IMR-90 (cell line): ENCODE measurements around the gene FAM47E. TPM values are rescaled to one million over a fixed set of nuclear protein-coding genes. Genes with fewer than 3 reads are reported as not detected.

Experiments
- ATAC-seq: fragments of 200-7000 bp; cut with Tn5 transposase; 2 replicates; pipeline ENCODE4 v1.9.1; 2020; ENCODE audit warnings: low read depth, mild to moderate bottlenecking, moderate library complexity
- BruUV-seq: library from RNA; stranded (reverse); fragments of 400-500 nt; replicated peaks from 2 replicates; lab custom pipeline; 2021; lab: Mats Ljungman, UMichigan
- CTCF ChIA-PET: fragments of 300-600 bp; formaldehyde crosslinking; extraction: SDS; loops from one replicate; lab custom pipeline; 2021; ENCODE audit warnings: antibody characterized with exemption; lab: Yijun Ruan, JAX
- POLR2A ChIA-PET: fragments of 300-600 bp; sonication (Branson Sonifier 250); formaldehyde crosslinking; loops from one replicate; lab custom pipeline; 2022; ENCODE audit warnings: antibody characterized with exemption; ENCODE audit not compliant: unreplicated experiment; lab: Charles Lee
- DNase-seq: peaks from one replicate; pipeline ENCODE4 v3.0.0; 2013
- H2AFZ ChIP-seq: replicated peaks from 2 replicates; pipeline ENCODE3; 2013; ENCODE audit warnings: low read length, mild to moderate bottlenecking; ENCODE audit not compliant: poor library complexity
- H2AK5ac ChIP-seq: 2 replicates; pipeline ENCODE4 v1.6.1; 2013; ENCODE audit warnings: low read depth, low read length, inconsistent platforms
- H2AK9ac ChIP-seq: replicated peaks from 2 replicates; pipeline ENCODE3; 2013; ENCODE audit warnings: mild to moderate bottlenecking, low read depth, low read length, moderate library complexity; ENCODE audit not compliant: poor library complexity
- H2BK120ac ChIP-seq: 2 replicates; pipeline ENCODE4 v1.6.1; 2013; ENCODE audit warnings: low read depth, low read length, inconsistent platforms
- H2BK15ac ChIP-seq: 3 replicates; pipeline ENCODE4 v1.6.1; 2013; ENCODE audit warnings: low read depth, low read length, inconsistent platforms
- H2BK20ac ChIP-seq: 2 replicates; pipeline ENCODE4 v1.6.1; 2013; ENCODE audit warnings: low read depth, mild to moderate bottlenecking, inconsistent platforms, low read length, moderate library complexity
- H2BK5ac ChIP-seq: 2 replicates; pipeline ENCODE4 v1.6.1; 2013; ENCODE audit warnings: mild to moderate bottlenecking, low read depth, low read length, inconsistent platforms; ENCODE audit not compliant: poor library complexity, severe bottlenecking
- H3K14ac ChIP-seq: replicated peaks from 2 replicates; pipeline ENCODE4 v1.6.1; 2013; ENCODE audit warnings: low read depth, low read length, inconsistent platforms
- H3K18ac ChIP-seq: 2 replicates; pipeline ENCODE4 v1.6.1; 2013; ENCODE audit warnings: low read depth, low read length, control low read depth
- H3K23ac ChIP-seq: 2 replicates; pipeline ENCODE4 v1.6.1; 2013; ENCODE audit warnings: low read depth, low read length, inconsistent platforms
- H3K27ac ChIP-seq: 2 replicates; pipeline ENCODE4 v1.5.1; 2013; ENCODE audit warnings: mild to moderate bottlenecking, control low read depth, low read length; ENCODE audit not compliant: insufficient read depth
- H3K27me3 ChIP-seq: 2 replicates; pipeline ENCODE4 v1.6.1; 2013; ENCODE audit warnings: low read length; ENCODE audit not compliant: control insufficient read depth, insufficient read depth
- H3K36me3 ChIP-seq: 2 replicates; pipeline ENCODE4 v1.6.1; 2013; ENCODE audit warnings: low read length, mixed read lengths; ENCODE audit not compliant: control insufficient read depth, insufficient read depth
- H3K4ac ChIP-seq: 2 replicates; pipeline ENCODE4 v1.6.1; 2013; ENCODE audit warnings: low read depth, low read length, inconsistent platforms
- H3K4me1 ChIP-seq: 2 replicates; pipeline ENCODE4 v1.6.1; 2013; ENCODE audit warnings: low read length, mixed read lengths; ENCODE audit not compliant: control insufficient read depth, insufficient read depth
- H3K4me2 ChIP-seq: 2 replicates; pipeline ENCODE4 v1.6.1; 2013; ENCODE audit warnings: low read depth, mild to moderate bottlenecking, control low read depth, low read length, moderate library complexity
- H3K4me3 ChIP-seq: 2 replicates; pipeline ENCODE4 v1.5.1; 2013; ENCODE audit warnings: low read depth, mild to moderate bottlenecking, control low read depth, low read length, moderate library complexity; ENCODE audit not compliant: insufficient read depth
- H3K56ac ChIP-seq: 2 replicates; pipeline ENCODE4 v1.6.1; 2013; ENCODE audit warnings: low read length, inconsistent platforms; ENCODE audit not compliant: insufficient read depth; ENCODE audit errors: extremely low read depth
- H3K79me1 ChIP-seq, 2 experiments: 2 replicates each; pipeline ENCODE4 v1.6.1; 2013; ENCODE audit warnings: low read length in 2 of 2, inconsistent platforms in 1 of 2, low read depth in 1 of 2
- H3K9ac ChIP-seq: 2 replicates; pipeline ENCODE4 v1.6.1; 2013; ENCODE audit warnings: low read depth, low read length, control low read depth
- H3K9me1 ChIP-seq: 2 replicates; pipeline ENCODE4 v1.6.1; 2013; ENCODE audit warnings: low read length, inconsistent platforms; ENCODE audit not compliant: insufficient read depth
- H3K9me3 ChIP-seq: 2 replicates; pipeline ENCODE4 v1.6.1; 2013; ENCODE audit warnings: low read length; ENCODE audit not compliant: control insufficient read depth, insufficient read depth
- H4K20me1 ChIP-seq: 2 replicates; pipeline ENCODE4 v1.6.1; 2013; ENCODE audit warnings: low read length, inconsistent platforms; ENCODE audit not compliant: insufficient read depth
- H4K5ac ChIP-seq: 2 replicates; pipeline ENCODE4 v1.6.1; 2013; ENCODE audit warnings: mild to moderate bottlenecking, low read depth, low read length, control low read depth
- H4K8ac ChIP-seq, 2 experiments: 2 replicates each; pipeline ENCODE4 v1.6.1; 2013; ENCODE audit warnings: low read depth in 2 of 2, low read length in 2 of 2, control low read depth in 1 of 2, inconsistent platforms in 1 of 2
- H4K91ac ChIP-seq: 2 replicates; pipeline ENCODE4 v1.6.1; 2013; ENCODE audit warnings: low read depth, low read length, inconsistent platforms; ENCODE audit not compliant: insufficient read depth
- BHLHE40 ChIP-seq: fragments of 150-350 bp; IDR thresholded peaks from 2 replicates; pipeline ENCODE4 v1.6.1; 2016; ENCODE audit warnings: mild to moderate bottlenecking, low read depth, low read length
- CEBPB ChIP-seq: IDR thresholded peaks from 2 replicates; pipeline ENCODE4 v1.6.1; 2012; ENCODE audit warnings: low read depth, low read length, improper control_type of control experiment
- CHD1 ChIP-seq: IDR thresholded peaks from 2 replicates; pipeline ENCODE4 v1.6.1; 2012; ENCODE audit warnings: low read depth, low read length, improper control_type of control experiment
- FOS ChIP-seq: fragments of 150-350 bp; IDR thresholded peaks from 2 replicates; pipeline ENCODE4 v1.6.1; 2016; ENCODE audit warnings: low read depth, low read length
- MAFK ChIP-seq: IDR thresholded peaks from 2 replicates; pipeline ENCODE4 v1.6.1; 2012; ENCODE audit warnings: low read depth, low read length, improper control_type of control experiment
- MAZ ChIP-seq: IDR thresholded peaks from 2 replicates; pipeline ENCODE4 v1.6.1; 2012; ENCODE audit warnings: low read depth, mild to moderate bottlenecking, low read length, improper control_type of control experiment, moderate library complexity, borderline replicate concordance
- MXI1 ChIP-seq: IDR thresholded peaks from 2 replicates; pipeline ENCODE4 v1.6.1; 2012; ENCODE audit warnings: low read depth, mild to moderate bottlenecking, low read length, moderate library complexity, borderline replicate concordance
- NFE2L2 ChIP-seq: fragments of 150-350 bp; IDR thresholded peaks from 2 replicates; pipeline ENCODE4 v1.6.1; 2016; ENCODE audit warnings: low read depth, mild to moderate bottlenecking, low read length
- POLR2A ChIP-seq: IDR thresholded peaks from 2 replicates; pipeline ENCODE4 v1.6.1; 2012; ENCODE audit warnings: mild to moderate bottlenecking, low read depth, low read length
- RAD21 ChIP-seq: IDR thresholded peaks from 2 replicates; pipeline ENCODE4 v1.6.1; 2012; ENCODE audit warnings: low read length, improper control_type of control experiment
- RCOR1 ChIP-seq: IDR thresholded peaks from 2 replicates; pipeline ENCODE4 v1.6.1; 2012; ENCODE audit warnings: mild to moderate bottlenecking, low read length, improper control_type of control experiment; ENCODE audit not compliant: insufficient replicate concordance
- RFX5 ChIP-seq: IDR thresholded peaks from 2 replicates; pipeline ENCODE4 v1.8.0; 2012; ENCODE audit warnings: low read depth, mild to moderate bottlenecking, low read length, moderate library complexity
- SMC3 ChIP-seq: fragments of 150-350 bp; IDR thresholded peaks from 2 replicates; pipeline ENCODE4 v1.6.1; 2016; ENCODE audit warnings: low read depth, mild to moderate bottlenecking, antibody characterized with exemption, low read length, moderate library complexity
- WGBS, 2 experiments: methylation state at CpG; one replicate each; pipeline versions ENCODE4 v1.1.5 to v1.1.7; 2013; ENCODE audit warnings: missing lambda C conversion rate in 2 of 2; ENCODE audit not compliant: insufficient read length in 1 of 2; ENCODE audit errors: extremely low coverage in 2 of 2; 5-methylcytosine and 5-hydroxymethylcytosine counted together
- dilution Hi-C: fragments of 300-500 bp; cut with HindIII; formaldehyde crosslinking; loops from one replicate; pipeline ENCODE4 v1.14.3; 2018; ENCODE audit warnings: low sequenced_read_pairs; ENCODE audit not compliant: unreplicated experiment
- in situ Hi-C: fragments of 300-500 bp; cut with MboI; formaldehyde crosslinking; loops from 3 replicates; pipeline ENCODE4 v1.14.3; 2019; ENCODE audit warnings: low sequenced_read_pairs, inconsistent platforms, mixed read lengths
- intact Hi-C: fragments of 100-400 bp; cut with micrococcal nuclease; formaldehyde crosslinking; loops from 2 replicates; pipeline ENCODE4 v1.10.0; 2022
- polyA plus RNA-seq, 3 experiments: library from polyadenylated mRNA; depleted of rRNA; stranded (reverse); fragments of >200 nt; gene quantifications; 2 replicates each; pipeline ENCODE4 v1.2.3, GENCODE V29; 2012; ENCODE audit warnings: low replicate concordance in 1 of 3
- total RNA-seq: library from RNA; depleted of rRNA; stranded (reverse); fragments of >200 nt; gene quantifications from 2 replicates; pipeline ENCODE4 v1.2.3, GENCODE V29; 2012
- TF ChIP-seq, protein P1 (sequence below): conservative IDR thresholded peaks from 2 replicates; pipeline ENCODE4 v1.5.1; 2012; ENCODE audit warnings: mild to moderate bottlenecking, low read depth, low read length, improper control_type of control experiment
- TF ChIP-seq, protein P2 (sequence below): fragments of 150-350 bp; IDR thresholded peaks from 2 replicates; pipeline ENCODE4 v1.6.1; 2017; ENCODE audit warnings: mild to moderate bottlenecking, antibody characterized with exemption, low read length, low read depth
- TF ChIP-seq, protein P3 (sequence below): fragments of 150-350 bp; IDR thresholded peaks from 2 replicates; pipeline ENCODE4 v1.6.1; 2016; ENCODE audit warnings: low read depth, mild to moderate bottlenecking, low read length, moderate library complexity, borderline replicate concordance

Gene FAM47E
- total and polyA plus RNA-seq, 2 of the 4 experiments (the other 2 are of a cell fraction): 0.05 TPM; not detected in 1

DNA sequence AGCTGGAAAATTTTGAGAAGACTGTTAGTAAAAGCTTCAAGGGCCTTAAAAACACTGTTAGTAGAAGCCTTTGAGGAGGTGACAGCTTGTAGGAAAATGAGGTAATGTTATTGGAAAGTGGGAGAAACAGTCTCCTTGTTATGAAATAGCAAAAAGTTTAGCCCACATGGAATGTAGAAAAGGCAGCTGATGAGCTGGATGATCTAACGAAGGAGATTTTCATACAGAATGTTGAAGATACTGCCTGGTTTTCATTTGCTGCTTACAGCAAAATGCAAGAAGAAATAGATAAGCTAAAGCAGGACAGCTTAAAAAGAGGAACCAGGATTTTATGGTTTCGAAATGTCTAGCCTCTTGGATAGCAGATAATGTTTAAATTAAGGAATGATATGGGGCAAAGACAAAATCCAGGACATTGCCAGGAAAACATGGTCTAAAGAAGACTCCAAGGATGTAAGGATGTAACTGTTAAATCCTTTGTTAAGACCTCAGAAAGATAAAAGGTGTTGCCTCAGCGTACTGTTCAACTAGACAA, 44.8 kb downstream of the FAM47E start:
- Histone ChIP-seq H2BK5ac (no peak overlapping the region), H3K56ac (no peak overlapping the region), H3K9ac (no peak overlapping the region), H4K20me1 (no peaks in the 10 kb centered on the region), H2BK15ac (no peak overlapping the region), H2BK20ac (no peak overlapping the region), H2AK9ac (no peak overlapping the region), H3K4me1 (no peaks in the 10 kb centered on the region), H4K5ac (no peak overlapping the region), H2AFZ (no peak overlapping the region), H3K18ac (no peak overlapping the region), H3K4ac (no peak overlapping the region), H3K23ac (no peak overlapping the region), H2AK5ac (no peak overlapping the region), H3K4me2 (no peak overlapping the region), H3K27ac (no peak overlapping the region), H3K79me1 (no peaks in the 10 kb centered on the region), H3K4me3 (no peak overlapping the region), H3K27me3 (peaks cover 7% of the 10 kb centered on the region), H4K8ac (no peak overlapping the region), H4K91ac (no peak overlapping the region), H3K36me3 (no peaks in the 10 kb centered on the region), H3K9me1 (no peaks in the 10 kb centered on the region; the same call in 1 of the 2 replicates), H3K14ac (no peak overlapping the region), H3K9me3 (peaks cover 9% of the 10 kb centered on the region), H2BK120ac (no peak overlapping the region)
- intact Hi-C loops: no loop called here
- ChIA-PET POLR2A (no interaction called here), CTCF (no interaction called here)
- ATAC-seq: no peak
- no TSS peak for BruUV-seq
- dilution Hi-C loops: no loop called here
- TF ChIP-seq SMC3 (no peak), MAFK (no peak), MXI1 (no peak), RAD21 (no peak), MAZ (no peak), CHD1 (no peak), RCOR1 (no peak), CEBPB (no peak), RFX5 (no peak), BHLHE40 (no peak), FOS (no peak), NFE2L2 (no peak), POLR2A (no peak)
- TF ChIP-seq, protein P1, sequence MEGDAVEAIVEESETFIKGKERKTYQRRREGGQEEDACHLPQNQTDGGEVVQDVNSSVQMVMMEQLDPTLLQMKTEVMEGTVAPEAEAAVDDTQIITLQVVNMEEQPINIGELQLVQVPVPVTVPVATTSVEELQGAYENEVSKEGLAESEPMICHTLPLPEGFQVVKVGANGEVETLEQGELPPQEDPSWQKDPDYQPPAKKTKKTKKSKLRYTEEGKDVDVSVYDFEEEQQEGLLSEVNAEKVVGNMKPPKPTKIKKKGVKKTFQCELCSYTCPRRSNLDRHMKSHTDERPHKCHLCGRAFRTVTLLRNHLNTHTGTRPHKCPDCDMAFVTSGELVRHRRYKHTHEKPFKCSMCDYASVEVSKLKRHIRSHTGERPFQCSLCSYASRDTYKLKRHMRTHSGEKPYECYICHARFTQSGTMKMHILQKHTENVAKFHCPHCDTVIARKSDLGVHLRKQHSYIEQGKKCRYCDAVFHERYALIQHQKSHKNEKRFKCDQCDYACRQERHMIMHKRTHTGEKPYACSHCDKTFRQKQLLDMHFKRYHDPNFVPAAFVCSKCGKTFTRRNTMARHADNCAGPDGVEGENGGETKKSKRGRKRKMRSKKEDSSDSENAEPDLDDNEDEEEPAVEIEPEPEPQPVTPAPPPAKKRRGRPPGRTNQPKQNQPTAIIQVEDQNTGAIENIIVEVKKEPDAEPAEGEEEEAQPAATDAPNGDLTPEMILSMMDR: no peak
- TF ChIP-seq, protein P2, sequence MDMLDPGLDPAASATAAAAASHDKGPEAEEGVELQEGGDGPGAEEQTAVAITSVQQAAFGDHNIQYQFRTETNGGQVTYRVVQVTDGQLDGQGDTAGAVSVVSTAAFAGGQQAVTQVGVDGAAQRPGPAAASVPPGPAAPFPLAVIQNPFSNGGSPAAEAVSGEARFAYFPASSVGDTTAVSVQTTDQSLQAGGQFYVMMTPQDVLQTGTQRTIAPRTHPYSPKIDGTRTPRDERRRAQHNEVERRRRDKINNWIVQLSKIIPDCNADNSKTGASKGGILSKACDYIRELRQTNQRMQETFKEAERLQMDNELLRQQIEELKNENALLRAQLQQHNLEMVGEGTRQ: no peak
- TF ChIP-seq, protein P3, sequence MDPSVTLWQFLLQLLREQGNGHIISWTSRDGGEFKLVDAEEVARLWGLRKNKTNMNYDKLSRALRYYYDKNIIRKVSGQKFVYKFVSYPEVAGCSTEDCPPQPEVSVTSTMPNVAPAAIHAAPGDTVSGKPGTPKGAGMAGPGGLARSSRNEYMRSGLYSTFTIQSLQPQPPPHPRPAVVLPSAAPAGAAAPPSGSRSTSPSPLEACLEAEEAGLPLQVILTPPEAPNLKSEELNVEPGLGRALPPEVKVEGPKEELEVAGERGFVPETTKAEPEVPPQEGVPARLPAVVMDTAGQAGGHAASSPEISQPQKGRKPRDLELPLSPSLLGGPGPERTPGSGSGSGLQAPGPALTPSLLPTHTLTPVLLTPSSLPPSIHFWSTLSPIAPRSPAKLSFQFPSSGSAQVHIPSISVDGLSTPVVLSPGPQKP: no peak
- in situ Hi-C loops: no loop called here
- WGBS, 2 experiments: 73% methylated on average over 2 of the region's 3 CpGs; no CpG with 5 or more reads in 1 of the 2 experiments
- DNase-seq: no peak
